Right lobe of liver (tissue), 6 donors: ENCODE data around the gene SLC25A53. TPM values are rescaled to one million over a fixed set of nuclear protein-coding genes. Genes with fewer than 3 reads are reported as not detected.

ENCODE experiments used
- ATAC-seq, 4 donors: fragments of 200-7000 bp; cut with Tn5 transposase; one replicate each; pipeline ENCODE4 v1.9.1; 2020; ENCODE audit warnings: mild to moderate bottlenecking in 4 of 4, moderate library complexity in 4 of 4
- DNase-seq, 3 donors: peaks; one replicate each; pipeline ENCODE4 v3.0.0-alpha.2; 2020
- H3K27ac ChIP-seq, 3 donors: fragments of 200-600 bp; one replicate each; pipeline ENCODE4 v1.8.0; 2022
- H3K27me3 ChIP-seq, 2 donors: fragments of 200-600 bp; one replicate each; pipeline ENCODE4 v1.8.0; 2022
- H3K36me3 ChIP-seq, 4 donors: fragments of 200-600 bp; sonication (generic) in 1 of 4; one replicate each; pipeline versions ENCODE4 v1.5.1 to v1.8.0; 2017 to 2022; ENCODE audit warnings: control low read depth in 1 of 4
- H3K4me1 ChIP-seq, 4 donors: fragments of 200-600 bp; sonication (generic) in 1 of 4; one replicate each; pipeline versions ENCODE4 v1.5.1 to v1.8.0; 2017 to 2022; ENCODE audit warnings: control low read depth in 1 of 4
- H3K4me3 ChIP-seq, 3 donors: fragments of 200-600 bp; one replicate each; pipeline ENCODE4 v1.8.0; 2022
- H3K9me3 ChIP-seq, 4 donors: fragments of 200-600 bp; sonication (generic) in 1 of 4; one replicate each; pipeline versions ENCODE4 v1.5.1 to v1.8.0; 2017 to 2022; ENCODE audit warnings: control low read depth in 1 of 4
- CTCF ChIP-seq, 4 donors: fragments of 200-600 bp in 3 of 4; fragments of 450-650 bp in 1 of 4; IDR thresholded peaks; one replicate each; pipeline versions ENCODE4 v1.5.1 to v1.8.0; 2016 to 2022; ENCODE audit warnings: antibody characterized with exemption in 4 of 4, mild to moderate bottlenecking in 2 of 4
- POLR2A ChIP-seq: fragments of 450-650 bp; IDR thresholded peaks from one replicate; pipeline ENCODE4 v1.6.1; 2017; ENCODE audit warnings: antibody characterized with exemption, mild to moderate bottlenecking
- WGBS: methylation state at CpG from one replicate; pipeline ENCODE4 v1.1.6; 2018; ENCODE audit warnings: low coverage, low lambda C conversion rate; ENCODE audit not compliant: insufficient coverage; ENCODE audit errors: missing lambda C conversion rate; 5-methylcytosine and 5-hydroxymethylcytosine counted together
- intact Hi-C, 2 donors: fragments of 100-400 bp; cut with DNase I; formaldehyde crosslinking; loops; one replicate each; pipeline versions ENCODE4 v1.11.2 to v1.14.1; 2022
- total RNA-seq, 6 experiments: library from RNA; depleted of rRNA in 2 of 6; stranded (reverse); fragments of >200 nt in 2 of 6; fragmentation: NEBNext Ultra II Directional in 3 of 6; extraction: Animal tissue kit (Norgen Biotek cat#: 25700) in 3 of 6; gene quantifications; one replicate each; pipeline versions ENCODE4 v1.1.0 to v1.2.4, GENCODE V29; 2016 to 2023
- donor health status: DM: no; HTN: yes; CAD: no.
- donor health status: DM: no; HTN: no; CAD: no.
- donor health status: DM: no; HTN: no; CAD: no.
- donor health status: DM: no; HTN: yes; CAD: no.
- donor health status: DM: no; HTN: yes; CAD: no.

SLC25A53 gene
- total RNA-seq, 6 experiments from 2014 or later, result 2.2 to 4.1 (median 3.2) TPM

GRCh38 chrX:104105330-104106262 is 51.2 kb downstream of the SLC25A53 start:
- Histone ChIP-seq H3K36me3 (no peaks in the 10 kb centered on the region), H3K4me3 (no peak overlapping the region), H3K27me3 (no peaks in the 10 kb centered on the region), H3K27ac (no peak overlapping the region), H3K4me1 (no peaks in the 10 kb centered on the region), H3K9me3 (no peaks in the 10 kb centered on the region)
- DNase-seq, result no peak
- TF ChIP-seq POLR2A, result no peak
- TF ChIP-seq CTCF (IDR thresholded peaks at IDR 0.05), result no peak
- WGBS, result 49% methylated on average over 11 of the region's 11 CpGs
- no peak for ATAC-seq
- intact Hi-C loops, result no loop called here

- Histone ChIP-seq H3K4me3 (no peak overlapping the region), H3K27me3 (no peaks in the 10 kb centered on the region), H3K36me3 (no peaks in the 10 kb centered on the region), H3K27ac (no peak overlapping the region), H3K9me3 (no peaks in the 10 kb centered on the region), H3K4me1 (no peaks in the 10 kb centered on the region)
- intact Hi-C loops, result no loop called here
- no peak for TF ChIP-seq POLR2A
- TF ChIP-seq CTCF (IDR thresholded peaks at IDR 0.05), result no peak
- ATAC-seq (no peak), DNase-seq (no peak)
- 62% methylated on average over 5 of the region's 10 CpGs for WGBS
Measured at GRCh38 chrX:104104676-104105075, 52.1 kb downstream of the SLC25A53 start.

DNA sequence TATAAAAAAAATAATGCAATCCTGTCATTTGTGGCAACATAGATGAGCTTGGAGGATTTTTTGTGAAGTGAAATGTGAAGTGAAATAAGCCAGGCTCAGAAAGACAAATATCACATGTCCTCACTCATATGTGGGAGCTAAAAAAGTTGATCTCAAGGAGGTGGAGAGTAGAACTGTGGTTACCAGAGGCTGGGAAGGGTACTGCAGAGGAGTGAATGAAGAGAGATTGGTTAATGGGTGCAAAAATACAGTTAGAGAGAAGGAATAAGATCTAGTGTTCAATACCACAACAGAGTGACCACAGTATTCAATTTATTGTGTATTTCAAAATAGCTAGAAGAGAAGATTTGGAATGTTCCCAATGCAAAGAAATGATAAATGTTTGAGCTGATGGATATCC is 57.9 kb downstream of the SLC25A53 start:
- ATAC-seq (no peak), DNase-seq (no peak)
- TF ChIP-seq POLR2A (no peak), CTCF (IDR thresholded peaks at IDR 0.05) (no peak)
- Histone ChIP-seq H3K27me3 (peaks cover 0 to 5% of the 10 kb centered on the region in 2 donors), H3K9me3 (no peaks in the 10 kb centered on the region), H3K4me3 (no peak overlapping the region), H3K36me3 (no peaks in the 10 kb centered on the region), H3K27ac (no peak overlapping the region), H3K4me1 (no peaks in the 10 kb centered on the region)
- intact Hi-C loops, result no loop called here

DNA sequence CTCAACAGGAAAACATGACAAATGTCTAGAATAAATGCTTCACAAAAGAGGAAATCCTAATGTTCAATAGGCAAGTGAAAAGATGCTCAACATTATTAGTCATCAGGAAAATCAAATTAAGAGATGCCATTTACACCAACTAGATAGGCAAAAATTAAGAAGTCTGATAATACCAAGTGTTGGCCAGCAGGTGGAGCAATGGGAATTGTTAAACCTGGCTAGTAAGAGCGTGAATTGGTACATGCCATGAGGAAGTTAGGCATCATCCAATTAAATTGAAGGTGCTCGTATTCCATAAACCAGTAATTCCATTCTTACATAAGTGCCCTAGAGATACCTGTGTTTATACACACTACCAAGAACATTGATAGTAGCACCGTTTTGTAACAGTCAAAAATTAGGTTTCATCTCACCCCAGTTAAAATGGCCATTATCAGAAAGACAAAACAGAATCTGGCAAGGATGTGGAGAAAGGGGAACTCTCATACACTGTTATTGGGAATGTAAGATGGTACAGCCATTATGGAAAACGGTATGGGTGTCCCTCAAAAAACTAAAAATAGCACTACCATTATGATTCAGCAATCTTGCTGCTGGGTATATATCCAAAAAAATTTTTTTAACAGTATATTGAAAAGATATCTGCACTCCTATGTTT is 58.5 kb downstream of the SLC25A53 start:
- H3K4me1 ChIP-seq, result no peaks in the 10 kb centered on the region
- H3K9me3 ChIP-seq, result no peaks in the 10 kb centered on the region
- no peaks in the 10 kb centered on the region for H3K36me3 ChIP-seq
- ATAC-seq (peak; percentile 85 to 93 (median 90)), DNase-seq (no peak)
- no peak overlapping the region for H3K4me3 ChIP-seq
- intact Hi-C loops, result no loop called here
- H3K27me3 ChIP-seq, result peaks cover 0 to 5% of the 10 kb centered on the region in 2 donors
- 0% methylated on average over 4 of the region's 4 CpGs for WGBS
- no peak overlapping the region for H3K27ac ChIP-seq
- TF ChIP-seq CTCF (IDR thresholded peaks at IDR 0.05) (peak; percentile 58 to 74 (median 67)), POLR2A (no peak)
